Measurements from ENCODE around the gene MAN2B1. TPM values are rescaled to one million over a fixed set of nuclear protein-coding genes. Genes with fewer than 3 reads are reported as not detected.

MAN2B1 gene
- total RNA-seq, 1 donor from 2014 or later: 90.6 TPM

DNA sequence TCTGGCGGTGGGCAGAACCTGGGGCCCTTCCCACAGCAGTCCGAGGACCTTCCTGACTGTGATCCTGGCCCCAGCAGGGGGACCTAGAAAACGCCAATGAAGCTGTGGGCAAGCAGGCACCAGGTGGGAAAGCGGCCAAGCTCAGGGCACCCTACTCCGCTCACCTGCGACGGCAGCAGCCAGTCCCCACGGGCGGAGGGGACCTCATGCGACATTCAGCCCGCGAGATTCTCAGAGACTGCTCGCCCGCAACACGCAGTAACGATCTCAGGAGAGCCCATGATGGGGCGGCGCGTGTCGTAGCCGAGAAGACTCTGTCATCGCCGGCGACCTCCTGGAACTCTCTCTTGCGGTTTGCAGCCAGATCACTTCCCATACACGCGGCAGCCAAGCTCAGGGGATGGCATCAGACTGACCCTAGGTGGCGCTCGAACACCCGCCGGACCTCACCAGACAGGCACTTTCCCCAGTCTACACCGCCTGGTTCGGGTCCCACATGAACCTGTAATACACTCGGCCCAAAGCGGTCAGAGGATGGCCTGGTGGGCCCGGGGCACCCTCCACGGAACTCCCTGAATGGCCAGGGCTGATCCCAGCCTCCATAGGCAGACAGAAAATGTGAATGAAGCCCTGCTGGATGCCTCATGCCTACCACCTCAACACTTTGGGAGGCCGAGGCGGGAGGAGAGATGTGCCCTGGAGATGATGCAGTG, 26.5 kb downstream of the MAN2B1 start:
- Mint-ChIP-seq H3K36me3 (no peaks in the 10 kb centered on the region), H3K27ac (peak overlapping the region; percentile 59), H3K4me1 (ENCODE audit: unreplicated experiment) (peaks cover 5% of the 10 kb centered on the region), H3K4me3 (peak overlapping the region; percentile 81), H3K9me3 (no peaks in the 10 kb centered on the region), H3K27me3 (peaks cover 4% of the 10 kb centered on the region)
- DNase-seq (ENCODE audit: extremely low spot score, unreplicated experiment): no peak
- peak; percentile 85 for TF ChIP-seq CTCF (conservative IDR thresholded peaks at IDR 0.05)

GRCh38 chr19:12638611-12639182, 27.8 kb downstream of the MAN2B1 start:
- Mint-ChIP-seq H3K36me3 (no peaks in the 10 kb centered on the region), H3K4me3 (no peak overlapping the region), H3K9me3 (no peaks in the 10 kb centered on the region)

GRCh38 chr19:12636631-12637030, 29.9 kb downstream of the MAN2B1 start:
- H3K27ac Mint-ChIP-seq: no peak overlapping the region
- no peaks in the 10 kb centered on the region for H3K9me3 Mint-ChIP-seq
- H3K4me3 Mint-ChIP-seq: no peak overlapping the region
- peaks cover 4% of the 10 kb centered on the region for H3K27me3 Mint-ChIP-seq
- H3K36me3 Mint-ChIP-seq: peaks cover 6% of the 10 kb centered on the region
- H3K4me1 Mint-ChIP-seq (ENCODE audit: unreplicated experiment): peaks cover 5% of the 10 kb centered on the region
- TF ChIP-seq CTCF (conservative IDR thresholded peaks at IDR 0.05): no peak
- no peak for DNase-seq (ENCODE audit: extremely low spot score, unreplicated experiment)

More at GRCh38 chr19:12638611-12639182, 27.8 kb downstream of the MAN2B1 start:
- H3K27ac Mint-ChIP-seq: no peak overlapping the region
- H3K27me3 Mint-ChIP-seq: peaks cover 4% of the 10 kb centered on the region
- DNase-seq (ENCODE audit: extremely low spot score, unreplicated experiment): no peak
- no peak for TF ChIP-seq CTCF (conservative IDR thresholded peaks at IDR 0.05)
- peaks cover 5% of the 10 kb centered on the region for H3K4me1 Mint-ChIP-seq (ENCODE audit: unreplicated experiment)

- Mint-ChIP-seq H3K27me3 (no peaks in the 10 kb centered on the region), H3K4me1 (ENCODE audit: unreplicated experiment) (no peaks in the 10 kb centered on the region), H3K36me3 (peaks cover 42% of the 10 kb centered on the region), H3K27ac (no peak overlapping the region), H3K9me3 (peaks cover 16% of the 10 kb centered on the region), H3K4me3 (no peak overlapping the region)
- no peak for DNase-seq (ENCODE audit: extremely low spot score, unreplicated experiment)
- no peak for TF ChIP-seq CTCF (conservative IDR thresholded peaks at IDR 0.05)
These were observed 37.3 kb downstream of the MAN2B1 start for GRCh38 chr19:12629215-12629614.

GRCh38 chr19:12628040-12629022, 38.2 kb downstream of the MAN2B1 start:
- Mint-ChIP-seq H3K27ac (no peak overlapping the region), H3K36me3 (peaks cover 43% of the 10 kb centered on the region), H3K4me1 (ENCODE audit: unreplicated experiment) (no peaks in the 10 kb centered on the region), H3K4me3 (no peak overlapping the region), H3K27me3 (no peaks in the 10 kb centered on the region), H3K9me3 (peaks cover 16% of the 10 kb centered on the region)
- no peak for TF ChIP-seq CTCF (conservative IDR thresholded peaks at IDR 0.05)
- no peak for DNase-seq (ENCODE audit: extremely low spot score, unreplicated experiment)
